Aorta (tissue), 5 donors: Measurements from ENCODE around the gene DNAH8. TPM values are rescaled to one million over a fixed set of nuclear protein-coding genes. Genes with fewer than 3 reads are reported as not detected.

Experiments
- ATAC-seq: fragments of 200-7000 bp; cut with Tn5 transposase; one replicate; pipeline ENCODE4 v1.9.1; 2022; ENCODE audit warnings: moderate library complexity; ENCODE audit not compliant: low FRiP score
- DNase-seq, 2 donors: peaks; one replicate each; pipeline ENCODE4 v3.0.0-alpha.2; 2020
- H3K27ac ChIP-seq, 2 donors: one replicate each; pipeline ENCODE4 v1.5.1; 2013; ENCODE audit warnings: low read length in 2 of 2, mild to moderate bottlenecking in 2 of 2, moderate library complexity in 2 of 2, control low read depth in 1 of 2, inconsistent platforms in 1 of 2, low read depth in 1 of 2
- H3K27me3 ChIP-seq, 2 donors: one replicate each; pipeline ENCODE4 v1.6.1; 2013; ENCODE audit warnings: control low read depth in 1 of 2, low read length in 1 of 2, mild to moderate bottlenecking in 1 of 2, moderate library complexity in 1 of 2; ENCODE audit not compliant: insufficient read depth in 2 of 2, control insufficient read depth in 1 of 2
- H3K36me3 ChIP-seq, 2 donors: one replicate each; pipeline ENCODE4 v1.6.1; 2013; ENCODE audit warnings: control low read depth in 1 of 2, low read length in 1 of 2, mild to moderate bottlenecking in 1 of 2; ENCODE audit not compliant: insufficient read depth in 2 of 2, control insufficient read depth in 1 of 2
- H3K4me1 ChIP-seq, 2 donors: one replicate each; pipeline ENCODE4 v1.6.1; 2013; ENCODE audit warnings: low read length in 2 of 2, control low read depth in 1 of 2, mild to moderate bottlenecking in 1 of 2, moderate library complexity in 1 of 2; ENCODE audit not compliant: insufficient read depth in 2 of 2, control insufficient read depth in 1 of 2
- H3K4me3 ChIP-seq, 2 donors: one replicate each; pipeline ENCODE4 v1.5.1; 2013; ENCODE audit warnings: low read length in 2 of 2, control low read depth in 1 of 2, mild to moderate bottlenecking in 1 of 2
- H3K9me3 ChIP-seq: one replicate; pipeline ENCODE4 v1.6.1; 2013; ENCODE audit warnings: mild to moderate bottlenecking, low read length; ENCODE audit not compliant: control insufficient read depth
- WGBS, 2 donors: extraction: QIAGEN DNeasy Blood & Tissue Kit; methylation state at CpG; one replicate each; pipeline ENCODE4 v1.1.7; 2013; 5-methylcytosine and 5-hydroxymethylcytosine counted together
- intact Hi-C, 2 donors: fragments of 100-400 bp; cut with DNase I; formaldehyde crosslinking; loops; one replicate each; pipeline versions ENCODE4 v1.14.2 to v1.15.0; 2022
- polyA plus RNA-seq, 2 donors: library from polyadenylated mRNA; stranded (reverse); fragments of 200-250 nt; gene quantifications; one replicate each; pipeline ENCODE4 v1.2.3, GENCODE V29; 2013
- total RNA-seq, 2 donors: library from RNA; stranded (reverse); fragmentation: NEBNext Ultra II Directional; extraction: Animal tissue kit (Norgen Biotek cat#: 25700); gene quantifications; one replicate each; pipeline ENCODE4 v1.2.1, GENCODE V29; 2021
- donor health status: healthy with polysubstance abuse.
- donor health status: Bipolar disorder and iron deficiency.
- donor health status: DM: no; HTN: no; CAD: no.
- donor health status: DM: no; HTN: no; CAD: no.
- donor health status: DM: yes; HTN: yes; CAD: no.

DNAH8 gene
- total and polyA plus RNA-seq, 4 donors, result under 0.01 to 0.03 (median 0.03) TPM; not detected in 1

GRCh38 chr6:39047434-39048327 is 332.6 kb downstream of the DNAH8 start:
- Histone ChIP-seq H3K9me3 (no peaks in the 10 kb centered on the region), H3K4me1 (no peaks in the 10 kb centered on the region), H3K36me3 (no peaks in the 10 kb centered on the region), H3K27ac (no peak overlapping the region), H3K27me3 (no peaks in the 10 kb centered on the region), H3K4me3 (no peak overlapping the region)
- intact Hi-C loops, result no loop called here
- no peak for DNase-seq
- ATAC-seq, result no peak
- WGBS, 2 donors, result 66 to 72% methylated on average over 6 of the region's 6 CpGs

- Histone ChIP-seq H3K4me1 (no peaks in the 10 kb centered on the region), H3K27me3 (no peaks in the 10 kb centered on the region), H3K4me3 (no peak within 1 kb of the TSS), H3K27ac (no peak within 1 kb of the TSS), H3K36me3 (no peaks in the 10 kb centered on the region), H3K9me3 (no peaks in the 10 kb centered on the region)
- intact Hi-C loops, result no loop called here
- 2 to 4% methylated on average over 47 to 74 of the region's 74 CpGs for WGBS, 2 donors
- ATAC-seq, result no peak
- DNase-seq, result no peak
Observed at GRCh38 chr6:39048481-39049399, 333.6 kb downstream of the DNAH8 start, which contains the start of gene GLP1R. TSS of gene GLP1R (plus strand) at chr6:39048781. CDS start at chr6:39048841, 60 bp downstream.

GRCh38 chr6:39049575-39050283 is 334.6 kb downstream of the DNAH8 start:
- H3K4me3 ChIP-seq, result no peak overlapping the region
- H3K36me3 ChIP-seq, result no peaks in the 10 kb centered on the region
- ATAC-seq, result no peak
- 88 to 90% methylated on average over 9 of the region's 9 CpGs for WGBS, 2 donors
- H3K27ac ChIP-seq, result no peak overlapping the region
- intact Hi-C loops, result no loop called here
- H3K4me1 ChIP-seq, result no peaks in the 10 kb centered on the region
- no peaks in the 10 kb centered on the region for H3K27me3 ChIP-seq
- DNase-seq, result no peak
- no peaks in the 10 kb centered on the region for H3K9me3 ChIP-seq

GRCh38 chr6:39050453-39051112 is 335.5 kb downstream of the DNAH8 start:
- H3K4me1 ChIP-seq, result no peaks in the 10 kb centered on the region
- no peak for ATAC-seq
- H3K4me3 ChIP-seq, result no peak overlapping the region
- no peak for DNase-seq
- intact Hi-C loops, result no loop called here
- 93 to 96% methylated on average over 5 of the region's 5 CpGs for WGBS, 2 donors
- no peak overlapping the region for H3K27ac ChIP-seq
- no peaks in the 10 kb centered on the region for H3K36me3 ChIP-seq
- H3K9me3 ChIP-seq, result no peaks in the 10 kb centered on the region
- H3K27me3 ChIP-seq, result no peaks in the 10 kb centered on the region

GRCh38 chr6:39051399-39052122 is 336.4 kb downstream of the DNAH8 start:
- Histone ChIP-seq H3K36me3 (no peaks in the 10 kb centered on the region), H3K27ac (no peak overlapping the region), H3K27me3 (no peaks in the 10 kb centered on the region), H3K9me3 (no peaks in the 10 kb centered on the region), H3K4me3 (no peak overlapping the region), H3K4me1 (no peaks in the 10 kb centered on the region)
- DNase-seq (no peak), ATAC-seq (no peak)
- 77 to 79% methylated on average over 4 of the region's 4 CpGs for WGBS, 2 donors
- intact Hi-C loops, result no loop called here

- no peak overlapping the region for H3K4me3 ChIP-seq
- ATAC-seq, result no peak
- 88 to 90% methylated on average over 4 of the region's 4 CpGs for WGBS, 2 donors
- no peaks in the 10 kb centered on the region for H3K9me3 ChIP-seq
- no peaks in the 10 kb centered on the region for H3K36me3 ChIP-seq
- no peaks in the 10 kb centered on the region for H3K27me3 ChIP-seq
- H3K4me1 ChIP-seq, result no peaks in the 10 kb centered on the region
- intact Hi-C loops, result no loop called here
- H3K27ac ChIP-seq, result no peak overlapping the region
- DNase-seq, result no peak
Observed at GRCh38 chr6:39053016-39053624, 338.0 kb downstream of the DNAH8 start.

GRCh38 chr6:39053854-39054576 is 338.9 kb downstream of the DNAH8 start:
- Histone ChIP-seq H3K36me3 (no peaks in the 10 kb centered on the region), H3K27me3 (no peaks in the 10 kb centered on the region), H3K4me3 (no peak overlapping the region), H3K27ac (no peak overlapping the region), H3K4me1 (no peaks in the 10 kb centered on the region), H3K9me3 (no peaks in the 10 kb centered on the region)
- 76 to 77% methylated on average over 9 of the region's 9 CpGs for WGBS, 2 donors
- intact Hi-C loops, result no loop called here
- DNase-seq, result peak in 1 of 2 donors; percentile 17
- ATAC-seq, result no peak
